Suprapubic skin (tissue), 4 donors: ENCODE measurements around the gene MCTP2. TPM values are rescaled to one million over a fixed set of nuclear protein-coding genes. Genes with fewer than 3 reads are reported as not detected.

Experiments used
- DNase-seq, 2 donors: peaks; one replicate each; pipeline ENCODE4 v3.0.0-alpha.2; 2019; ENCODE audit warnings: low spot score in 2 of 2
- H3K27ac ChIP-seq: fragments of 200-600 bp; sonication (generic); one replicate; pipeline ENCODE4 v1.5.1; 2019
- H3K27me3 ChIP-seq: fragments of 200-600 bp; sonication (generic); one replicate; pipeline ENCODE4 v1.5.1; 2019
- H3K36me3 ChIP-seq: fragments of 200-600 bp; sonication (generic); one replicate; pipeline ENCODE4 v1.5.1; 2019
- H3K4me1 ChIP-seq: fragments of 200-600 bp; sonication (generic); one replicate; pipeline ENCODE4 v1.5.1; 2019
- H3K4me3 ChIP-seq: fragments of 200-600 bp; sonication (generic); one replicate; pipeline ENCODE4 v1.5.1; 2019; ENCODE audit warnings: mild to moderate bottlenecking
- H3K9me3 ChIP-seq: fragments of 200-600 bp; sonication (generic); one replicate; pipeline ENCODE4 v1.5.1; 2019
- EP300 ChIP-seq: sonication (generic); formaldehyde crosslinking; IDR thresholded peaks from one replicate; pipeline ENCODE4 v1.6.1; 2017; ENCODE audit warnings: antibody characterized with exemption
- POLR2A ChIP-seq, 2 donors: fragments of 450-650 bp; IDR thresholded peaks; one replicate each; pipeline ENCODE4 v1.6.1; 2017; ENCODE audit warnings: antibody characterized with exemption in 2 of 2, mild to moderate bottlenecking in 2 of 2, moderate library complexity in 2 of 2
- POLR2AphosphoS5 ChIP-seq, 3 donors: sonication (generic); formaldehyde crosslinking; IDR thresholded peaks; one replicate each; pipeline ENCODE4 v1.6.1; 2017; ENCODE audit warnings: antibody characterized with exemption in 3 of 3
- WGBS: methylation state at CpG from one replicate; pipeline ENCODE4 v1.1.5; 2018; 5-methylcytosine and 5-hydroxymethylcytosine counted together
- total RNA-seq, 4 donors: library from RNA; depleted of rRNA; stranded (reverse); fragments of >200 nt; gene quantifications; one replicate each; pipeline ENCODE4 v1.1.0, GENCODE V29; 2016
- TF ChIP-seq, protein P1 (sequence below), 2 donors: fragments of 200-600 bp in 1 of 2; fragments of 450-650 bp in 1 of 2; sonication (generic) in 1 of 2; IDR thresholded peaks; one replicate each; pipeline ENCODE4 v1.5.1; 2016 to 2019; ENCODE audit warnings: antibody characterized with exemption in 2 of 2, mild to moderate bottlenecking in 1 of 2, moderate library complexity in 1 of 2

The MCTP2 gene
- total RNA-seq, 4 donors from 2014 or later = 17.2 to 41.8 (median 20.5) TPM

- H3K9me3 ChIP-seq = no peaks in the 10 kb centered on the region
- peak overlapping the region; percentile 82 for H3K27ac ChIP-seq
- H3K4me3 ChIP-seq = peak overlapping the region; percentile 87
- no peak for DNase-seq
- TF ChIP-seq EP300 = no peak
- TF ChIP-seq, protein P1, sequence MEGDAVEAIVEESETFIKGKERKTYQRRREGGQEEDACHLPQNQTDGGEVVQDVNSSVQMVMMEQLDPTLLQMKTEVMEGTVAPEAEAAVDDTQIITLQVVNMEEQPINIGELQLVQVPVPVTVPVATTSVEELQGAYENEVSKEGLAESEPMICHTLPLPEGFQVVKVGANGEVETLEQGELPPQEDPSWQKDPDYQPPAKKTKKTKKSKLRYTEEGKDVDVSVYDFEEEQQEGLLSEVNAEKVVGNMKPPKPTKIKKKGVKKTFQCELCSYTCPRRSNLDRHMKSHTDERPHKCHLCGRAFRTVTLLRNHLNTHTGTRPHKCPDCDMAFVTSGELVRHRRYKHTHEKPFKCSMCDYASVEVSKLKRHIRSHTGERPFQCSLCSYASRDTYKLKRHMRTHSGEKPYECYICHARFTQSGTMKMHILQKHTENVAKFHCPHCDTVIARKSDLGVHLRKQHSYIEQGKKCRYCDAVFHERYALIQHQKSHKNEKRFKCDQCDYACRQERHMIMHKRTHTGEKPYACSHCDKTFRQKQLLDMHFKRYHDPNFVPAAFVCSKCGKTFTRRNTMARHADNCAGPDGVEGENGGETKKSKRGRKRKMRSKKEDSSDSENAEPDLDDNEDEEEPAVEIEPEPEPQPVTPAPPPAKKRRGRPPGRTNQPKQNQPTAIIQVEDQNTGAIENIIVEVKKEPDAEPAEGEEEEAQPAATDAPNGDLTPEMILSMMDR (IDR thresholded peaks at IDR 0.05) = no peak
- TF ChIP-seq POLR2AphosphoS5 (IDR thresholded peaks at IDR 0.05) = no peak
- no peak for TF ChIP-seq POLR2A (IDR thresholded peaks at IDR 0.05)
- H3K27me3 ChIP-seq = no peaks in the 10 kb centered on the region
- H3K4me1 ChIP-seq = peaks cover 28% of the 10 kb centered on the region
- no peaks in the 10 kb centered on the region for H3K36me3 ChIP-seq
- 14% methylated on average over 11 of the region's 11 CpGs for WGBS
Observed at GRCh38 chr15:94230431-94230882, 904 bp upstream of the MCTP2 start.

DNA sequence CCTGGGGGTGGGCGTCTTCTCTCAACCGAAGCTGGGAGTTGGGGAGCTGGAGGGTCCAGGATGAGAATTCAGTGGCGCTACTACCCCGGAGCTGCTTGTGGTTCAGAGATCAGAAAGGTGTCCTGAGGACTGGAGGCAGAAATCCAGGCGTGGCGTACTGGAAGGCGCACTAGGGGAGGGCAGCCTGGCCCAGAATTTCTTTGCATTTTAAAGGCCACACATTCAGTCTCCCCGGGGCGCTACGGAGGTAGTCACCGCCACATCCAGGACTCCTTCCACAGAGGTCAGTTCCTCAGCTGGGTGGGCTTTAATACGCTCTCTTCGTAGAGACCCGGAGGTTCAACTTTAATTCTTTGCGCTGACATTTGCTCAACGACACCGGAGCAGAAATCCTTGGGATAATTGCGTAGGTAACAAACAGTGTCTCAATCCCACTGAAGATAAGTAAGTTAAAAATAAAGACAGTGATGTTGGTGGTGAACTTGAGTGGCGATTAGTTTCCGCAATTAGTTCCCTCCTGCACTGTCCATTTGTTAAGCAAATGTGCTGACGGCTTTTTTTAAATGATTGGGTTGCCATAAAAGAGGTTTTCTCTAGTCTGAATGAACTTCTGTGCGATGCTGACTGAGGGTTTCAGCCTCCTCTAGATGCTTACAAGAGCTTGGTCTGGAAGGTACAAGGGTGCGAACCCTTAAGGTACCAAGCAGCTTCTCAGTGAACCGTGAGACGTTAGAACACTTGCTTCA, 535 bp downstream of the MCTP2 start:
- Histone ChIP-seq H3K4me1 (peaks cover 28% of the 10 kb centered on the region), H3K9me3 (no peaks in the 10 kb centered on the region), H3K27me3 (no peaks in the 10 kb centered on the region), H3K4me3 (peak overlapping the region; percentile 87), H3K36me3 (no peaks in the 10 kb centered on the region), H3K27ac (peak overlapping the region; percentile 82)
- TF ChIP-seq EP300 = no peak
- TF ChIP-seq, protein P1 (IDR thresholded peaks at IDR 0.05) = no peak
- TF ChIP-seq POLR2A (IDR thresholded peaks at IDR 0.05) = no peak
- TF ChIP-seq POLR2AphosphoS5 (IDR thresholded peaks at IDR 0.05) = no peak
- no peak for DNase-seq
- 10% methylated on average over 24 of the region's 25 CpGs for whole genome bisulfite sequencing

DNA sequence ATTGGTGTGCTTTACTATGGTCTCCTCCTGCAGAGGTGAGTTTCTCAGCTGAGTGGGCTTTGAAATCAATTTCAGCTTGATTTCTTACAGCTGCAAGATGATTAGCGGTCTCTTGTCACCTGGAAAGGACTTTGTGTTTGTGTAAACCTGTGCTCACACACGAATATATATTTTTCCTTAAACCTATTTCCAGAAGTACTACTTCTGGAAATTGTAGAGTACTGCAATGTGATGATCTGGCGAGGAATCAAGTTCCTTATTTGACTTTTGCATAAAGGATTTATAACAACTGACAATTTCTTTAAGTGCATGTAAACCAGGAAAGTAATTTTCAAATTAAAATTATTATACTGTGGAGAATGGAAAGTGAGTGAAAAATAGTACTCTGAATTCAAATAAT, 2.1 kb downstream of the MCTP2 start:
- no peak overlapping the region for H3K4me3 ChIP-seq
- TF ChIP-seq POLR2A (IDR thresholded peaks at IDR 0.05) (no peak), POLR2AphosphoS5 (IDR thresholded peaks at IDR 0.05) (no peak)
- DNase-seq = no peak
- peaks cover 28% of the 10 kb centered on the region for H3K4me1 ChIP-seq
- H3K27me3 ChIP-seq = no peaks in the 10 kb centered on the region
- no peak overlapping the region for H3K27ac ChIP-seq
- H3K36me3 ChIP-seq = no peaks in the 10 kb centered on the region
- 58% methylated on average over 3 of the region's 3 CpGs for WGBS
- no peaks in the 10 kb centered on the region for H3K9me3 ChIP-seq

DNA sequence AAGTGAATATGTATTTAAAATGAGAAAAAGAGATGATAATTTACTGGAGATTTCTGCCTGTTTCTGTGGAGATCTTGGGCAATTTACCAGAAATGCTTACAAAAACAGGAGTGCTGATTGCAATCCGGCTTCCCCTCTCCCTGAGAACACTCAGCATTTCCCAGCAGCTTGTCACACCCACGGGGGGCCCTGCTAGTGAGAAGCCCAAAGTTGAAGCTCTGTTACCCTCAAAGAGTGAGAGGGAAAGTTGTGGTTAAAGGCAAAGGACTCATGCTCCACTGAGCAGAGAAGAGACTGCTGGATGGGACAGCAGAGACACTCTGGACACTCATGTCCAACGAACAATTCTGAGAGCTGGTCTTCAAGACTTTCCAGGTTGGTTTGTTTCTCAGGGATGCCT, 2.9 kb downstream of the MCTP2 start:
- Histone ChIP-seq H3K36me3 (no peaks in the 10 kb centered on the region), H3K4me3 (no peak overlapping the region), H3K9me3 (no peaks in the 10 kb centered on the region), H3K27ac (no peak overlapping the region), H3K4me1 (peaks cover 32% of the 10 kb centered on the region), H3K27me3 (no peaks in the 10 kb centered on the region)
- 64% methylated on average over 3 of the region's 3 CpGs for WGBS
- no peak for DNase-seq
- TF ChIP-seq, protein P1 (IDR thresholded peaks at IDR 0.05) = no peak
- TF ChIP-seq EP300 (no peak), POLR2A (IDR thresholded peaks at IDR 0.05) (no peak), POLR2AphosphoS5 (IDR thresholded peaks at IDR 0.05) (no peak)

DNA sequence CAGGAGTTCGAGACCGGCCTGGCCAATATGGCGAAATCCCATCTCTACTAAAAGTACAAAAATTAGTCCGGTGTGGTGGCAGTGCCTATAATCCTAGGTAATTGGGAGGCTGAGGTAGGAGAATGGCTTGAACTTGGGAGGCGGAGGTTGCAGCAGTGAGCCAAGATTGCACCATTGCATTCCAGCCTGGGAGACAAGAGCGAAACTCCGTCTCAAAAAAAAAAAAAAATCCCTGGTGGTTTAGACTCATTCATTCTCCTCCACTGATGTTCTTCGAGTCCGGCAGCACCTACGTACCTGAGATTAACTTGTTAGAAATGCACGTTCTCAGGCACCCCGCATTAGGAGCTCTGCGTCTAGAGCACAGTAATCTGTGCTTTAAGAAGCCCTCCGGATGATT, 3.7 kb downstream of the MCTP2 start:
- 90% methylated on average over 14 of the region's 14 CpGs for WGBS
- Histone ChIP-seq H3K9me3 (no peaks in the 10 kb centered on the region), H3K27me3 (no peaks in the 10 kb centered on the region), H3K4me1 (peaks cover 35% of the 10 kb centered on the region), H3K36me3 (no peaks in the 10 kb centered on the region), H3K4me3 (no peak overlapping the region), H3K27ac (no peak overlapping the region)
- no peak for TF ChIP-seq POLR2A (IDR thresholded peaks at IDR 0.05)
- no peak for TF ChIP-seq POLR2AphosphoS5 (IDR thresholded peaks at IDR 0.05)
- TF ChIP-seq, protein P1 (IDR thresholded peaks at IDR 0.05) = no peak
- no peak for TF ChIP-seq EP300
- DNase-seq = no peak
